Upper lobe of left lung (tissue), 4 donors: ENCODE results near the gene WNT2.

Source experiments
- EP300 ChIP-seq, 4 donors: sonication (generic); formaldehyde crosslinking; IDR thresholded peaks; one replicate each; pipeline ENCODE4 v1.5.1; 2017; ENCODE audit warnings: antibody characterized with exemption in 4 of 4, control low read depth in 2 of 4
- POLR2A ChIP-seq, 4 donors: fragments of 450-650 bp; IDR thresholded peaks; one replicate each; pipeline ENCODE4 v1.5.1; 2016 to 2017; ENCODE audit warnings: antibody characterized with exemption in 4 of 4, mild to moderate bottlenecking in 2 of 4
- POLR2AphosphoS5 ChIP-seq, 2 donors: sonication (generic); formaldehyde crosslinking; IDR thresholded peaks; one replicate each; pipeline ENCODE4 v1.5.1; 2017; ENCODE audit warnings: antibody characterized with exemption in 2 of 2
- TF ChIP-seq, protein P1 (sequence below), 6 experiments: fragments of 450-650 bp in 4 of 6; fragments of 200-600 bp in 2 of 6; sonication (generic) in 2 of 6; IDR thresholded peaks; one replicate each; pipeline ENCODE4 v1.5.1; 2016 to 2019; ENCODE audit warnings: antibody characterized with exemption in 6 of 6

- TF ChIP-seq, protein P1, sequence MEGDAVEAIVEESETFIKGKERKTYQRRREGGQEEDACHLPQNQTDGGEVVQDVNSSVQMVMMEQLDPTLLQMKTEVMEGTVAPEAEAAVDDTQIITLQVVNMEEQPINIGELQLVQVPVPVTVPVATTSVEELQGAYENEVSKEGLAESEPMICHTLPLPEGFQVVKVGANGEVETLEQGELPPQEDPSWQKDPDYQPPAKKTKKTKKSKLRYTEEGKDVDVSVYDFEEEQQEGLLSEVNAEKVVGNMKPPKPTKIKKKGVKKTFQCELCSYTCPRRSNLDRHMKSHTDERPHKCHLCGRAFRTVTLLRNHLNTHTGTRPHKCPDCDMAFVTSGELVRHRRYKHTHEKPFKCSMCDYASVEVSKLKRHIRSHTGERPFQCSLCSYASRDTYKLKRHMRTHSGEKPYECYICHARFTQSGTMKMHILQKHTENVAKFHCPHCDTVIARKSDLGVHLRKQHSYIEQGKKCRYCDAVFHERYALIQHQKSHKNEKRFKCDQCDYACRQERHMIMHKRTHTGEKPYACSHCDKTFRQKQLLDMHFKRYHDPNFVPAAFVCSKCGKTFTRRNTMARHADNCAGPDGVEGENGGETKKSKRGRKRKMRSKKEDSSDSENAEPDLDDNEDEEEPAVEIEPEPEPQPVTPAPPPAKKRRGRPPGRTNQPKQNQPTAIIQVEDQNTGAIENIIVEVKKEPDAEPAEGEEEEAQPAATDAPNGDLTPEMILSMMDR (IDR thresholded peaks at IDR 0.05): no peak
- TF ChIP-seq POLR2A (IDR thresholded peaks at IDR 0.05) (no peak), EP300 (IDR thresholded peaks at IDR 0.05) (no peak), POLR2AphosphoS5 (IDR thresholded peaks at IDR 0.05) (no peak)
Measured at GRCh38 chr7:117229350-117229749, 93.5 kb downstream of the WNT2 start.
